Measurements from ENCODE around the gene MET.

- TF ChIP-seq CTCF (conservative IDR thresholded peaks at IDR 0.05 in 1 of 2, IDR thresholded peaks at IDR 0.05 in 1 of 2; ENCODE audit: low read depth in 1 of 2, low read length in 2 of 2) (no peak), EZH2 (IDR thresholded peaks at IDR 0.05; ENCODE audit: low read length, missing control alignments) (no peak)
These were observed 61.0 kb downstream of the MET start for GRCh38 chr7:116732788-116733694.

Measured in fibroblast of lung (primary cell).